Stimulated activated CD8-positive, alpha-beta memory T cell treated with anti-CD3 and anti-CD28 coated beads, Interleukin-4, amount 100 ng/mL, for 24 hours (primary cell): ENCODE measurements around the gene PPFIA1.
"Not testable (repeated sequence)": the region's sequence is repeated elsewhere in the genome, so short reads cannot be mapped to it uniquely, and the experiment has no call there.

Experiments
- DNase-seq: peaks from one replicate; pipeline ENCODE4 v3.0.0-alpha.2; 2020; ENCODE audit warnings: low read depth

Gene PPFIA1

GRCh38 chr11:70359451-70360205 is 89.1 kb downstream of the PPFIA1 start:
- no peak for DNase-seq

DNA sequence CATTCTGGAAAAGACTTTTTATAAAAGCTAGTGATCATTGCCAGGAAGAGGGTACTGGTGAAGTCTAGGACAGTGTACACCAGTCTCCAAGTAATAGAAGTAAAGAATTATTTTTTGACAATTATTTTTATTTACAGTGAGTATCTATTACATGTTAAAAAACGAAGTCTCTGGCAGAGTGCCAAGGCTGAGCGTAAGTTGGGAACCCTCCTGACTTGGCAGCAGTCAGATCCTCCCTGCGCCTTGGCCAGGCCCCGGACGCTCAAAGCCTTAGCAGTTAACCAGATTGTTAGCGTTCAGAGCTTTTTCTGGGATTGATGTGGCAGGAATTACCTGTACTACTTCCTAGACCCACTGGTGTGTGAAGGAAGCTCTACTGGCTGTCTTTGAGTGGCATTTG is 89.7 kb downstream of the PPFIA1 start:
- DNase-seq, result no peak

GRCh38 chr11:70364178-70364577 is 93.7 kb downstream of the PPFIA1 start:
- DNase-seq, result no peak

- peak; percentile 68 for DNase-seq
These were observed 94.5 kb downstream of the PPFIA1 start for GRCh38 chr11:70364745-70365543.

DNA sequence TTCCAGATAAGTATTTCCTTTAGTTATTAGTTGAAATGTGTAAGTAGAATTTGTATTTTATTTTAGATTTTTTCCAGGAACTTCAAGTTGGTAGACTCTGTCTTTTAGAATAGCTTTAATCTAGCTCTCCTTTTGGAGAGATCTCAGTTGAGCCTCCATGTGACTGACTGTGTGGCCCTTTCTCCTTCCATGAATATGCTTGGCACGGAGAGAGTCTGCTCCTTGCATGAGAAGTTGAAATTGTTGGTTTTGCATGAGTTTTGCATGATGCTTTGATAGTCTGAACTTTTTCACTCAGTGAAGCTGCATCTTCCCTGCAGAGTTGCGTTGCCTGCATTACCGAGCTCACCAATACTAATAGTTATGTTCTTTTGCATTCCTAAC is 95.0 kb downstream of the PPFIA1 start:
- no peak for DNase-seq

GRCh38 chr11:70367071-70367470 is 96.6 kb downstream of the PPFIA1 start:
- DNase-seq, result no peak

- DNase-seq, result no peak
These were observed 98.5 kb downstream of the PPFIA1 start for GRCh38 chr11:70368961-70369360.

- no peak for DNase-seq
These were observed 100.8 kb downstream of the PPFIA1 start for GRCh38 chr11:70371241-70371640.

GRCh38 chr11:70372076-70372475 is 101.6 kb downstream of the PPFIA1 start:
- no peak for DNase-seq

GRCh38 chr11:70376621-70377020 is 106.1 kb downstream of the PPFIA1 start:
- no peak for DNase-seq

DNA sequence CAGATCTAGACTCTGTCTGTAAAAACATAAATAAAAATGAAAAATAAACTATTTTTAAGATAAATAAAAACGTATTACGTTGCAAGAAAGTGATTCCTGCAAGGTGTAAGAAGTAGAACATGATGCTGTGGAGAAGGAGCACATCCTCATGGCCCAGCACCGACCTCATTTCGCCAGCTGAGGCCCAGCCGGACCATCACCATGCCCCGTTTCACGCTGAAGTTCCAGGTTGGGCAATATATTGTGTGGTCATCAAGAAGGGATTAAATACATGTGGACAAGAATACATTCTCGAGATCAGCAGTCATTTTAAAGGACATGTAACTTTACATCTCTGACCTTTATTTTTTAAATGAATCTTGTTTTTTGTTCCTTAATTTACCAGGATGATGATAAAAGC is 107.2 kb downstream of the PPFIA1 start:
- DNase-seq, result no peak

DNA sequence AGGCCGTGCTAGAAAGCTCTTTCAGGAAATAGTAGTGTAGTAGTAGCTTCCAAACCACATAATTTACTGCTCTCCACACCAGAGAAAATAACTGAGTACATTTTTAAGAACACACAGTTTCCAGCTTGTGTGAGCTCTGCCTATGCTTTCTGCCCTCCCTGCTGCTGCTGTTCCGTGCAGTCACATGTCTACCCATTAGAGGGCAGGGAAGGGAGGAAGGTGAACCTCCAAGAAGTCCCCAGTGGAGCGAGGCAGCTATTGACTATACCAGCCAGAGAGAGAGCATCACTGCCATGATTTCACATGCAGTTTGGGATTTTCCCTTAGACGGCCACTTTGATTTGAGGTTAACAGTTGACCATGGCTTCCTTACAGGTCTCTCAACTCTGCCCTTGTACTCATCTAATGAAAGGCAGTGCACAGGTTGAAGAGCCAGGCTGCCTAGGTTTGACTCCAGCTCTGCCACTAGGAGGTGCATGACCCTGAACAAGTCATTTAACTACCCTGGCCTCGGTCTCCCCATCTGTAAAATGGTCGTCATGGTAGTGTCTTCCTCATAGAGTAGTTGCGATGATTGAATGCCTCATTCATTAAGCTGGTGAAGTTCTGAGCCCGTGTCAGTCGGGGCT is 108.1 kb downstream of the PPFIA1 start:
- DNase-seq, result no peak

DNA sequence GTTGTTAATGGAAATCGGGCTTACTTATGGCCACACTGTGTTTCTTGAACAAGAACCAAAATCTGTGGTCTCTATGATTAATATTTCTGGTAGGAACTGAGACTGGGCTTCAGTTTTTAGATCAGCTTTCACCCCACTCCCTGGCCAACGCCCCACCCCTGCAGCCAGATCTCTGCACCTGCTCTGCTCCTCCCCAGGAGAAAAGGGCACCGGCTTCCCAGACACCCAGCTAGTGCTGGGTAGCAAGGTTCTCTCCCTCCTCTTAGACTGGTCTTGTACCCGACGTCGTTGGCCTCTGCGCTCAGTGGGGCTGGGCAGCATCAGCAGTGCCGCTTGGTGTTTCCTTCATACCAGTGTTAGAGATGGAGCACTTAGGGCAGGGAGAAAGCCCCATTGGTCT is 110.9 kb downstream of the PPFIA1 start:
- no peak for DNase-seq

- no peak for DNase-seq
These were observed 111.7 kb downstream of the PPFIA1 start for GRCh38 chr11:70381872-70382861.

GRCh38 chr11:70383664-70384565 is 113.4 kb downstream of the PPFIA1 start:
- no peak for DNase-seq

DNA sequence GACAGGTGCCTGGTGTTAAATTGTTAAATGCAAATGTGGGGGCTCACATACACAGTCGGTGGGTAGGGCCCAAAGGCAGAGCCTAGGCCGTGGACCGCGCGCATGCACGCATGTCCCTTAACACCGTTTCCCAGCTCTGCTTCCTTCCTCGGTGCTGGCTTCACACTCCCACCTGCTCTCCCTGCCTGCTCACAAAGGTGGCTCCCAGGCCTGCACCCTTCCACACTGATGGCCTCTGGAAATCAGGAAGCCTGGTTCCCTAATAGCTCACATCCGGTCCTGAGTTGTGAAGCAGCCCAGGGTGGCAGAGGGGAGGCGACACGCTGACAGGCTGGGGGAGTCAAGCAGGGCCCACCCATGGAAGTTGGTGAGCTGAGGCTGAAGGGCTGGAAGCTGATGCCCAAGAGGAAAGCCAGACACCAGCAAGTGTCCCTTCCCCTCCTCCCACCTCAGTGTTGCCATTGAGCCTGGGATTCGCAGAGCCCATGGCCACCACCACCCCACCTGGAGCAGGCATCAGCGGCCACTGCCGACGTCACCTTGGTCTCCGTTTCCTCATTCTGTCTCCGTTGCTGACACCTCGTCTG is 114.2 kb downstream of the PPFIA1 start:
- DNase-seq, result no peak

- DNase-seq, result no peak
These were observed 117.1 kb downstream of the PPFIA1 start for GRCh38 chr11:70387564-70387963.

GRCh38 chr11:70389201-70389600 is 118.7 kb downstream of the PPFIA1 start:
- DNase-seq, result no peak

DNA sequence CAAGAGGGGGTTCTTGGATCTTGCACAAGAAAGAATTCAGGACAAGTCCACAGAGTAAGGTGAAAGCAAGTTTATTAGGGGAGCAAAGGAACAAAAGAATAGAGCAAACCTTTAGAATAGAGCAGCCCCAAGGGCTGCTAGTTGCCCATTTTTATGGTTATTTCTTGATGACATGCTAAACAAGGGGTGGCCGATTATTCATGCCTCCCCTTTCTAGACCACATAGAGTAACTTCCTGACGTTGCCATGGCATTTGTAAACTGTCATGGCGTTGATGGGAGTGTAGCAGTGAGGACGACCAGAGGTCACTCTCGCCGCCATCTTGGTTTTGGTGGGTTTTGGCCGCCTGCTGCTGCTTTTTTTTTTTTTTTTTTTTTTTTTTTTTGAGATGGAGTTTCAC is 120.4 kb downstream of the PPFIA1 start:
- DNase-seq, result not testable (repeated sequence)

- DNase-seq, result no peak
These were observed 123.9 kb downstream of the PPFIA1 start for GRCh38 chr11:70394211-70394950.
